Measurements from ENCODE around the gene MAPK8.

MAPK8 gene

DNA sequence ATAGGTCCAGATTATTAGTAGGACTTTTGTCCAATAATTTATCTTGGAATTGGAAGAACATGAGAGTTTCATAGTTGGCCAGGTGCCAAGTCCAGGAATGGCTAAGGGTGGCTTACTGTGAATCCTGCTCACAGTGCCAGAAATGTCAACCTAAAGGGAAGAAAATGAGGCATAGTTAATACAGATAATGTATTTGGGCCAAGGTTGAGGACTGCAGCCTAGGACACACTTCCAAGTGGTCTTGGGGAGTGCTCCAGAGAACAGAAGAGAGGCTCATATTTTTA lies 78.2 kb downstream of the MAPK8 start:
- Histone ChIP-seq H3K9me3 (replicated peaks; ENCODE audit: insufficient read depth, low read length) (no peaks in the 10 kb centered on the region), H3F3A (ENCODE audit: insufficient read depth, low read length) (peaks cover 8% of the 10 kb centered on the region), H3K4me3 (ENCODE audit: low read length) (no peak overlapping the region), H3K4me1 (ENCODE audit: low read length) (peaks cover 38% of the 10 kb centered on the region), H3K9ac (ENCODE audit: low read length) (no peak overlapping the region), H3K27ac (ENCODE audit: low read length) (peak overlapping the region; percentile 1; the same call in 1 of the 2 replicates), H3K79me2 (ENCODE audit: low read length) (0 out of 2 replicates have a peak, but pooled peaks cover 8% of the 10 kb centered on the region), H4K20me1 (ENCODE audit: insufficient read depth, low read length) (no peaks in the 10 kb centered on the region), H3K9me2 (replicated peaks; ENCODE audit: insufficient read depth, low read length) (no peaks in the 10 kb centered on the region), H3K4me2 (ENCODE audit: low read depth, low read length) (peak overlapping the region; percentile 44; the same call in 1 of the 2 replicates), H2AFZ (ENCODE audit: low read length) (no peak overlapping the region), H3K27me3 (replicated peaks; ENCODE audit: insufficient read depth, low read length) (no peaks in the 10 kb centered on the region), H3K36me3 (replicated peaks; ENCODE audit: insufficient read depth, low read length) (no peaks in the 10 kb centered on the region)
- DNase-seq = no peak
- TF ChIP-seq, protein P1, sequence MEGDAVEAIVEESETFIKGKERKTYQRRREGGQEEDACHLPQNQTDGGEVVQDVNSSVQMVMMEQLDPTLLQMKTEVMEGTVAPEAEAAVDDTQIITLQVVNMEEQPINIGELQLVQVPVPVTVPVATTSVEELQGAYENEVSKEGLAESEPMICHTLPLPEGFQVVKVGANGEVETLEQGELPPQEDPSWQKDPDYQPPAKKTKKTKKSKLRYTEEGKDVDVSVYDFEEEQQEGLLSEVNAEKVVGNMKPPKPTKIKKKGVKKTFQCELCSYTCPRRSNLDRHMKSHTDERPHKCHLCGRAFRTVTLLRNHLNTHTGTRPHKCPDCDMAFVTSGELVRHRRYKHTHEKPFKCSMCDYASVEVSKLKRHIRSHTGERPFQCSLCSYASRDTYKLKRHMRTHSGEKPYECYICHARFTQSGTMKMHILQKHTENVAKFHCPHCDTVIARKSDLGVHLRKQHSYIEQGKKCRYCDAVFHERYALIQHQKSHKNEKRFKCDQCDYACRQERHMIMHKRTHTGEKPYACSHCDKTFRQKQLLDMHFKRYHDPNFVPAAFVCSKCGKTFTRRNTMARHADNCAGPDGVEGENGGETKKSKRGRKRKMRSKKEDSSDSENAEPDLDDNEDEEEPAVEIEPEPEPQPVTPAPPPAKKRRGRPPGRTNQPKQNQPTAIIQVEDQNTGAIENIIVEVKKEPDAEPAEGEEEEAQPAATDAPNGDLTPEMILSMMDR (IDR thresholded peaks at IDR 0.05; ENCODE audit: low read length) = no peak
- TF ChIP-seq EZH2 (optimal IDR thresholded peaks at IDR 0.05; ENCODE audit: low read depth, low read length) (no peak), EZH2phosphoT487 (IDR thresholded peaks at IDR 0.05; ENCODE audit: low read length) (no peak)

DNA sequence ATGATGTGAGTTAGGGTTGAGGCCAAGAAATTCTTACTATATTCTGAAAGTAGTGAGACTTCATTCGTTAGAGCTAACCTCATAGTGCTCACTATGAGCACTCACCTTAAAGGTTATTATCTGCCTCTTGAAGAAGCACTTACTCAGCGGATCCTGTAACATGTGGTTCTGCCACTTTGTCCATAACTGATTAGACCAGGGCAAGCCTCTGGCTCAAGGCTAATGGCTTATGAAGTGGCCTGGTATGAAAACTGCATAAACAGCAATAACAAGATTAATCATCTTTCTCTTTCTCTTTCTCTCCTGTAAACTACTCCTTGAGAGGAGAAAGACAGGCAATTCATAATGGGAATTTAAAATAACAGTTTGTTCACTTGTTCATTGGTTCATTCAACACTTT lies 82.8 kb downstream of the MAPK8 start:
- Histone ChIP-seq H3K4me2 (ENCODE audit: low read depth, low read length) (peak overlapping the region; percentile 22; the same call in 1 of the 2 replicates), H3K9ac (ENCODE audit: low read length) (no peak overlapping the region), H3K27ac (ENCODE audit: low read length) (peak overlapping the region; percentile 5; the same call in 1 of the 2 replicates), H3K9me2 (replicated peaks; ENCODE audit: insufficient read depth, low read length) (no peaks in the 10 kb centered on the region), H3K79me2 (ENCODE audit: low read length) (peaks cover 20% of the 10 kb centered on the region), H3K9me3 (replicated peaks; ENCODE audit: insufficient read depth, low read length) (no peaks in the 10 kb centered on the region), H3K27me3 (replicated peaks; ENCODE audit: insufficient read depth, low read length) (no peaks in the 10 kb centered on the region), H3K36me3 (replicated peaks; ENCODE audit: insufficient read depth, low read length) (no peaks in the 10 kb centered on the region), H3F3A (ENCODE audit: insufficient read depth, low read length) (peaks cover 8% of the 10 kb centered on the region), H3K4me1 (ENCODE audit: low read length) (peaks cover 50% of the 10 kb centered on the region), H4K20me1 (ENCODE audit: insufficient read depth, low read length) (no peaks in the 10 kb centered on the region), H2AFZ (ENCODE audit: low read length) (no peak overlapping the region), H3K4me3 (ENCODE audit: low read length) (no peak overlapping the region)
- peak; percentile 81 for DNase-seq
- TF ChIP-seq, protein P1 (IDR thresholded peaks at IDR 0.05; ENCODE audit: low read length) = no peak
- TF ChIP-seq EZH2 (optimal IDR thresholded peaks at IDR 0.05; ENCODE audit: low read depth, low read length) (no peak), EZH2phosphoT487 (IDR thresholded peaks at IDR 0.05; ENCODE audit: low read length) (no peak)

DNA sequence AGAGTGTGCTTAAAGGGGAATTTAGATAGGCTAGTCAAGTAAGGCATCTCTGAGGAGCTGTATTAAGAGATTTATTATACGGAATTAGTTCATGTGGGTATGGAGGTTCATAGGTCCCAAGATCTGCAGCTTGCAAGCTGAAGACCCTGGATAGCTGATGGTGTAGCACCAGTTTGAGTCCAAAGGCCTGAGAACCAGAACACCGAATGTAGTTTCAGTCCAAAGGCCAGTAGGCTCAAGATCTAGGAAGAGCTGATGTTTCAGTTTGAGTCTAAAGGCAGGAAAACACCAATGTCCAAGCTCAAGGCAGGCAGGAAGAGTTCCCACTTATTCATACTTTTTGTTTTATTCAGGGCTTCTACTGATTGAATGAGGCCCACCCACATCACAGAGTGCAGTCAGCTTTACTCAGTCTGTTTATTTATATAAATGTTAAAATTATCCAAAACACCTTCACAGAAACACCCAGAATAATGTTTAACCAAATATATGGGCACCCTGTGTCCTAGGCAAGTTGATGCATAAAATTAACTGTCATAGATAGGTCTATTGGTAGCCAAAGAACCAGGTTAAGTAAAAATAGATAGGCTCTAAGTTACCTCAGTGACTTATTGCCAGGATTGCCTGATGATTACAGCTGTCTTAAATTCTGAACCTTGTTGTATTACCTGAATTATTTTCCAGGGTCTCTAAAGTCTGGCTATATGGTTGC lies 83.5 kb downstream of the MAPK8 start:
- H3K36me3 ChIP-seq (replicated peaks; ENCODE audit: insufficient read depth, low read length) = no peaks in the 10 kb centered on the region
- H2AFZ ChIP-seq (ENCODE audit: low read length) = no peak overlapping the region
- H3K79me2 ChIP-seq (ENCODE audit: low read length) = peaks cover 20% of the 10 kb centered on the region
- H4K20me1 ChIP-seq (ENCODE audit: insufficient read depth, low read length) = no peaks in the 10 kb centered on the region
- no peak overlapping the region for H3K9ac ChIP-seq (ENCODE audit: low read length)
- H3K9me3 ChIP-seq (replicated peaks; ENCODE audit: insufficient read depth, low read length) = no peaks in the 10 kb centered on the region
- peak overlapping the region; percentile 57; the same call in 1 of the 2 replicates for H3K4me2 ChIP-seq (ENCODE audit: low read depth, low read length)
- peaks cover 43% of the 10 kb centered on the region for H3K4me1 ChIP-seq (ENCODE audit: low read length)
- H3K27me3 ChIP-seq (replicated peaks; ENCODE audit: insufficient read depth, low read length) = no peaks in the 10 kb centered on the region
- peaks cover 8% of the 10 kb centered on the region for H3F3A ChIP-seq (ENCODE audit: insufficient read depth, low read length)
- no peak overlapping the region for H3K4me3 ChIP-seq (ENCODE audit: low read length)
- no peak for DNase-seq
- H3K9me2 ChIP-seq (replicated peaks; ENCODE audit: insufficient read depth, low read length) = no peaks in the 10 kb centered on the region
- H3K27ac ChIP-seq (ENCODE audit: low read length) = peak overlapping the region; percentile 5; the same call in 1 of the 2 replicates
- TF ChIP-seq EZH2phosphoT487 (IDR thresholded peaks at IDR 0.05; ENCODE audit: low read length) = no peak
- no peak for TF ChIP-seq EZH2 (optimal IDR thresholded peaks at IDR 0.05; ENCODE audit: low read depth, low read length)
- TF ChIP-seq, protein P1 (IDR thresholded peaks at IDR 0.05; ENCODE audit: low read length) = no peak

Data from MM.1S (cell line).